Heart left ventricle (tissue), 13 donors: ENCODE data around the gene CCDC187.

ENCODE experiments used
- CTCF ChIP-seq, 12 donors: fragments of 200-600 bp; sonication (generic) in 4 of 12; IDR thresholded peaks; one replicate each; pipeline versions ENCODE4 v1.5.0 to v1.8.0; 2018 to 2022; ENCODE audit warnings: antibody characterized with exemption in 12 of 12, mild to moderate bottlenecking in 5 of 12
- POLR2A ChIP-seq, 2 donors: fragments of 450-650 bp; IDR thresholded peaks; one replicate each; pipeline ENCODE4 v1.6.1; 2017; ENCODE audit warnings: antibody characterized with exemption in 2 of 2, mild to moderate bottlenecking in 2 of 2, moderate library complexity in 2 of 2
- donor health status: ischemic (EF 13 %, LVEDD 7.1; RV severe dilation, severe dysfunction).
- donor health status: DM: no; HTN: yes; CAD: no.
- donor health status: DM: no; HTN: no; CAD: no.
- donor health status: ischemic (EF 25% LVEDD 6.9; RV normal size, moderate dysfunction).
- donor health status: ischemic (EF 25% LVEDD 5.7; RV mildly dilated, moderate dysfunction).
- donor health status: ischemic (EF 35%, LVEDD 5.7; RV mildly dilated, moderate dysfunction).
- donor health status: nonischemic (EF 11% LVEDD 7.7; RV severe dilation, severe dysfunction).
- donor health status: DM: yes; HTN: yes; CAD: no.
- donor health status: PGD.
- donor health status: ischemic (EF 29% LVEDD 5.4; RV normal size, mild dysfunction).
- donor health status: nonischemic (EF 23%, LVEDD 6.1; RV moderate dilation, normal function).

GRCh38 chr9:136313111-136314055 lies 9.5 kb upstream of the CCDC187 start:
- TF ChIP-seq CTCF (IDR thresholded peaks at IDR 0.05) (no peak), POLR2A (IDR thresholded peaks at IDR 0.05) (no peak)
